ENCODE data around the gene USH1C. TPM values are rescaled to one million over a fixed set of nuclear protein-coding genes. Genes with fewer than 3 reads are reported as not detected.
A peak's percentile ranks its signal among the peaks of the same experiment; 100 is the strongest.

The USH1C gene
- total and polyA plus RNA-seq, 5 experiments from 2014 or later, result not detected

DNA sequence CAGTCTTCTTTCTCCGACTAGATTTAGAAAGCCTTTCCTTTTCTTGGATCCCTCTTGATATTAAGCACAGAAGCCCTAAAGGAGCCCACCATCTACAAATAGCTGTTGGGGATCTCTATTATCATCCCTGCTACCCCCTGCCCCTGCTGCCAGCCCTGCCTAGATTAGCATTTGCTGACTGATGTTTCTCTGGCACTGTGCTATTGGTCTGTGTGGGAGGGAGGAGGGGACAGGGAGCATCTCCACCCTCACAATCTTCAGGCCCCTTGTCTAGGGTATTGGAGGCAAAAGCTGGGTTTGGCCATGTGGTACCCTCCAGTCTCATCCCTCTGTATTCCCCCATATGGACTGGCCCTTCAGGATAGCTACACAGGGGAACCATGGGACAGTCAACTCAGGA is 6.2 kb downstream of the USH1C start:
- ATAC-seq (no peak), DNase-seq (no peak)
- POLR2A ChIA-PET, result no interaction called here
- no peaks in the 10 kb centered on the region for H3K9me3 Mint-ChIP-seq
- H3K4me1 Mint-ChIP-seq, result no peaks in the 10 kb centered on the region
- H3K27ac Mint-ChIP-seq, result no peak overlapping the region
- H3K36me3 Mint-ChIP-seq, result no peaks in the 10 kb centered on the region
- H3K27me3 Mint-ChIP-seq, result peaks cover 0 to 9% (median 0%) of the 10 kb centered on the region in 5 donors
- H3K4me3 Mint-ChIP-seq, result no peak overlapping the region

DNA sequence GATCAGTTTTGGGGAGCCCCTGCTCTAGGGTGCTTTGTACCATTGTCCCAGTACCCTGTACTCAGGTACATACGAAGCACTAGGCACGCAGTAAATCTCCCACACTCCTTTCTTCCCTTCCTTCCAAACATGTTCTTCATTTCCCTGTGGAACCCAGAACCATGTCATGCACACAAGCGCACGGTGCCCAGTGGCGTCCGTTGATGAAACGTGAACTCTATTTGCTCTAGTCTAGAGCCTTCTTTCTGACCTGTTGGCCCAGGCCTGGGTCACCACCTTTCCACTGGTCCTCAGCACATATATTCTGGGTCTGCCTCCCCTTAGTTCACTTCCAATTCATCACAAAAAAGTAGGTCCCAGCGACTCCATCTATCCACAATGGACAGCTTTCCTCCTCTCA is 7.0 kb downstream of the USH1C start:
- Mint-ChIP-seq H3K4me1 (no peaks in the 10 kb centered on the region), H3K4me3 (no peak overlapping the region), H3K27me3 (peaks cover 0 to 12% (median 0%) of the 10 kb centered on the region in 5 donors), H3K36me3 (no peaks in the 10 kb centered on the region), H3K27ac (no peak overlapping the region), H3K9me3 (no peaks in the 10 kb centered on the region)
- DNase-seq (no peak), ATAC-seq (no peak)
- POLR2A ChIA-PET, result no interaction called here

DNA sequence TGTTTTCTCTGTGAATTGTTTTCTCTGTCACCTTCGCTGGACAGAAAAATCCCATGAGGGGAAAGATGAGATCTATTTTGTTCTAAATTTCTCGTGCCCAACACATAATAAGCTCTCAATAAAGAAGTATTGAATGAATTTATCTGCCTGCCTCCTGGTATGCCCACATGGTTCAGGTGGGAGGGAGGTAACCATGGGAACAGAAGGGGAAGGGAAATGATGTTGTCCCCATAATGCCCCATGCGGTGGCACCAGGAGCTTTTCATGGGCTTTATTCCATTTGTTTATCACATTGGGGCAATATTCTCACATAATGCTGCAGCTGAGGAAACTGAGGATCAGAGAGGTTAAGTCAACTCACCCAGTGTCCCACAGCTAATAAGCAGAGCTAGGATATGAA is 8.7 kb downstream of the USH1C start:
- no peak overlapping the region for H3K27ac Mint-ChIP-seq
- H3K36me3 Mint-ChIP-seq, result no peaks in the 10 kb centered on the region
- H3K9me3 Mint-ChIP-seq, result no peaks in the 10 kb centered on the region
- no peak overlapping the region for H3K4me3 Mint-ChIP-seq
- no peak for ATAC-seq
- peaks cover 0 to 10% (median 2%) of the 10 kb centered on the region in 5 donors for H3K27me3 Mint-ChIP-seq
- POLR2A ChIA-PET, result no interaction called here
- H3K4me1 Mint-ChIP-seq, result no peaks in the 10 kb centered on the region
- no peak for DNase-seq

DNA sequence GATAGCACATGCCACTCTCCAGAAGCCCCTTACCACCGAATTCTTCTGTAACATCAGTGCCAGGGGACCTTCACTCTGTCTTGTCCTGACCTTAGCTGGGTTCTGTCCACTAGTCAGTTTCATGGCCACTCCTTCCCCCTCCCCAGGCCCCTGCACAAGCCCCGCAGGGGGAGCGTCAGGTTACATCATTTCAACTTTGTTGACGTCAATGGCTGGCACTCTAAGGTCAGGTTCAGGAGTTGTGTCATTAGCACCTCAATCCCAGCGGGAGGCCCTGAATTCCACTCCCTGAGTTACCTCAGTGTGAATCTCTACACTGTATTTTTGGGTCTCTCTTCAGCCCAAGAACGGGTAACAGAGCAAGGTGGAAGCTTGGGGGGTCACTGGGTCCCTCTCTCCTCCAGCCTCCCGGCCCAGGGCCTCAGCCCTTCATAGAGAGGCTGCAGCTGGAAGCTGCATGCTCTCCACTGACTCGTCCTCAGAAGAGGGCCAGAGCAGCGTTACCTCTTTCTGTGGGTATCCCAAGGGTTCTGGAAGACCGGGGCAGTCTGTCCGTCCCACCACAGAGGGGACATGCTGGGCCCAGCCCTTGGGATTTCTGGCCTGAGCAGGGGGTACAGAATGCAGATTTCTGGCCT is 10.3 kb downstream of the USH1C start:
- POLR2A ChIA-PET, result no interaction called here
- no peaks in the 10 kb centered on the region for H3K9me3 Mint-ChIP-seq
- no peak overlapping the region for H3K27ac Mint-ChIP-seq
- no peaks in the 10 kb centered on the region for H3K36me3 Mint-ChIP-seq
- DNase-seq (no peak), ATAC-seq (no peak)
- H3K27me3 Mint-ChIP-seq, result peaks cover 0 to 9% (median 2%) of the 10 kb centered on the region in 5 donors
- H3K4me1 Mint-ChIP-seq, result no peaks in the 10 kb centered on the region
- no peak overlapping the region for H3K4me3 Mint-ChIP-seq

DNA sequence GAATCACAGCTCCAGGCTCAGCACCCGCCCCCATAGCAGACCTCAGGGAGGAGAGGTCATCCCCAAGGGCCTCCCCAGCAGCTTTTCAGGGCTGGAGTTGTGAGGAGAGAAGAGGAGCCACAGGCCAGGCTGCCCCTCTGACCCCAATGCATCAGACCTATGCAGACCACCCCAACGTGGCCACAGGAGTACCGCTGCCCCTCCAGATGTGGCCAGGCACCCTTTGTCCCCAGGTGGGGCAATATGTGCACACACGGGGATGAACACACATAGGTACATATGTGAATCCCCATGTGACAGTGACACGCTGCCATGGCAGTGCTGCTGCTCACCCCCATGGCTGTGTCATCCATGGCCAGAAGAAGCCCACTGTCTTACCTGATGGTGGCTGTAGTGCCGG is 10.9 kb downstream of the USH1C start:
- H3K36me3 Mint-ChIP-seq, result no peaks in the 10 kb centered on the region
- H3K4me1 Mint-ChIP-seq, result no peaks in the 10 kb centered on the region
- H3K4me3 Mint-ChIP-seq, result no peak overlapping the region
- POLR2A ChIA-PET, result no interaction called here
- ATAC-seq, result no peak
- DNase-seq, result no peak
- H3K27ac Mint-ChIP-seq, result no peak overlapping the region
- H3K27me3 Mint-ChIP-seq, result peaks cover 0 to 9% (median 2%) of the 10 kb centered on the region in 5 donors
- no peaks in the 10 kb centered on the region for H3K9me3 Mint-ChIP-seq

DNA sequence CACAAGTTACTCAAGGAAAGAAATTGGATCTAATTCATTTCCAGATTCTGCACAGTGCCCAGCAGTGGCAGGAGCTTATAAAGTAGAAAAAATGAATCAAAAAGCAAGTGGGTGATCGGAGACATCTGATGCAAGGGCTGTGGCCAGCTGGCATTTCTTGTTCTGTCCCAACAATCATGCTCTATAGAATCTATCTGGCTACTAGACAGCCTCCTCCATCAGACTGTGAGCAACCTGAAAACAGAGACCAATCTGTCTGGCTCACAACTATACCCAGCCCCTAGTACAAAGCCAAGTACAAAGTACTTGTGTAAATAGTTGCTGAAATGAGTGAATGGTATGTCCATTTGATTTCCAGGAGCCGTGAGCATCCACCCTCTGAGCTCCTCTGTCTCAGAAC is 11.4 kb downstream of the USH1C start:
- DNase-seq (no peak), ATAC-seq (no peak)
- Mint-ChIP-seq H3K36me3 (no peaks in the 10 kb centered on the region), H3K4me3 (no peak overlapping the region), H3K9me3 (no peaks in the 10 kb centered on the region), H3K27me3 (peaks cover 2 to 9% (median 5%) of the 10 kb centered on the region in 5 donors), H3K4me1 (no peaks in the 10 kb centered on the region), H3K27ac (no peak overlapping the region)
- POLR2A ChIA-PET, result no interaction called here

DNA sequence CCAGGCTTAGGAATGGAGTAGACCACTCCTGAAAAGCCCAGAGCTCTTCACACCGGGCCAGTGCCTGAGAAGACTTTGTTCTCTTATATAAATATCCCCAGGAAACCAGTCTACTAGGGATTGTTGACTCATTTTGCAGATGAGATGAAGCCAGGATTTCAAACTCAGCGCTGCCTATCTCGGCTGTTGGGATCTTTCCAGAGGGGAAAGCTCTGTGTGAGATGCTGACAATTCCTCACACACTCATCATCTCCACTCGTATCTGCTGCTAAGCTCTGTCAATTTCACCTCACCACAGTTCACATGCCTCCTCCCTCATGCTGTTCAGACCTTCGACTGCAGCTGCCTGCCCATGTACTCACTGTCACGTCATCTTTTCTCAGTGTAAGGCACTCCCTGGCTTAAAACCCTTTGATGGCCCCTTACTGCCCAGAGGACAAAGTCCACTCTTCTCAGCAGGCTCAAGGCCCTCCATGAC is 12.5 kb downstream of the USH1C start:
- H3K9me3 Mint-ChIP-seq, result no peaks in the 10 kb centered on the region
- peaks cover 2 to 9% (median 5%) of the 10 kb centered on the region in 5 donors for H3K27me3 Mint-ChIP-seq
- ATAC-seq, result no peak
- no peaks in the 10 kb centered on the region for H3K36me3 Mint-ChIP-seq
- H3K4me1 Mint-ChIP-seq, result no peaks in the 10 kb centered on the region
- no peak for DNase-seq
- POLR2A ChIA-PET, result no interaction called here
- H3K4me3 Mint-ChIP-seq, result no peak overlapping the region
- H3K27ac Mint-ChIP-seq, result no peak overlapping the region

DNA sequence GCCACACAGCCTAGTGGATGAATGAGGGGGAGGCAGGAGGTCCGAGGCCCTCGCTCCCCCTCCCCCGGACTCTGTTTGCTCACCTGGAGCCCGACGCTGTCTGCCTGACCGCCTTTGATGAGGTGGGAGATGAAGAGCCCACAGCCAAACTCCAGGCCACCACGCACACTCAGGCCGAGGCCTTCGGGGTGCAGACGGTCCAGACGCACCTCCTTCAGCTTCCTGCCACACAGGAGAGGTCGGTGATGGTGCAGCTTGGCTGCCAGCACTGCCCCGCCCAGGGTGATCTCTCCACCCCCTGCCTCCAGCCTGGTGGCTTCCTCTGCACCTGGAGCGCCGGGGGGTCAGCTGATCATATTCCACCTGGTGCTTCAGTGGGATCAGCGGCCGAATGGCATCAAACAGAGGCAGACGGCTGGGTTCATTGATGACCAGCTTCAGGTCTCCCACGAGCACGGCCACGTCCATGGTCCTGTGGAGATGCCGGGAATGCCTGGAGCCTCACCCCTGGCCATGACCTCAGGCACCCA is 13.1 kb downstream of the USH1C start:
- ATAC-seq (no peak), DNase-seq (no peak)
- Mint-ChIP-seq H3K4me3 (no peak overlapping the region), H3K27me3 (peaks cover 2 to 13% (median 7%) of the 10 kb centered on the region in 5 donors), H3K9me3 (no peaks in the 10 kb centered on the region), H3K36me3 (no peaks in the 10 kb centered on the region), H3K27ac (no peak overlapping the region), H3K4me1 (no peaks in the 10 kb centered on the region)
- POLR2A ChIA-PET, result no interaction called here

DNA sequence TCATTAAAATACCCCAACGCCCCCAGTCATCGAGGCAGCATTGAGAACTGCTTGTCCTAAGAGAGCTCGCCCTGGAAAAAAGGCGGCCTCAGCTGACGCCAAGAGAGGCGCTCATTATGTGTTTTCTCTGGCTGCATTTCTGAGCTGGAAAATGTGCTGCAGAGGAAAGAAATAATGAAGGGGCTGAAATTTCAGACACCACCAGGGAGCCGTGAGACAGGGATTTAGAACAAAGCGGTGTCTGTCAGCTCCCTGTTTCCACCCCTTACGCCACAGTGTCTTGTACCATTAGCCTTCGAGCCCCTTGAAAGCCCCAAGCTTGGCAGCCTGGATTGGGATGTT is 14.4 kb downstream of the USH1C start:
- ATAC-seq (no peak), DNase-seq (no peak)
- Mint-ChIP-seq H3K36me3 (no peaks in the 10 kb centered on the region), H3K9me3 (no peaks in the 10 kb centered on the region), H3K4me3 (no peak overlapping the region), H3K4me1 (no peaks in the 10 kb centered on the region), H3K27me3 (peaks cover 2 to 17% (median 8%) of the 10 kb centered on the region in 5 donors), H3K27ac (no peak overlapping the region)
- POLR2A ChIA-PET, result no interaction called here

DNA sequence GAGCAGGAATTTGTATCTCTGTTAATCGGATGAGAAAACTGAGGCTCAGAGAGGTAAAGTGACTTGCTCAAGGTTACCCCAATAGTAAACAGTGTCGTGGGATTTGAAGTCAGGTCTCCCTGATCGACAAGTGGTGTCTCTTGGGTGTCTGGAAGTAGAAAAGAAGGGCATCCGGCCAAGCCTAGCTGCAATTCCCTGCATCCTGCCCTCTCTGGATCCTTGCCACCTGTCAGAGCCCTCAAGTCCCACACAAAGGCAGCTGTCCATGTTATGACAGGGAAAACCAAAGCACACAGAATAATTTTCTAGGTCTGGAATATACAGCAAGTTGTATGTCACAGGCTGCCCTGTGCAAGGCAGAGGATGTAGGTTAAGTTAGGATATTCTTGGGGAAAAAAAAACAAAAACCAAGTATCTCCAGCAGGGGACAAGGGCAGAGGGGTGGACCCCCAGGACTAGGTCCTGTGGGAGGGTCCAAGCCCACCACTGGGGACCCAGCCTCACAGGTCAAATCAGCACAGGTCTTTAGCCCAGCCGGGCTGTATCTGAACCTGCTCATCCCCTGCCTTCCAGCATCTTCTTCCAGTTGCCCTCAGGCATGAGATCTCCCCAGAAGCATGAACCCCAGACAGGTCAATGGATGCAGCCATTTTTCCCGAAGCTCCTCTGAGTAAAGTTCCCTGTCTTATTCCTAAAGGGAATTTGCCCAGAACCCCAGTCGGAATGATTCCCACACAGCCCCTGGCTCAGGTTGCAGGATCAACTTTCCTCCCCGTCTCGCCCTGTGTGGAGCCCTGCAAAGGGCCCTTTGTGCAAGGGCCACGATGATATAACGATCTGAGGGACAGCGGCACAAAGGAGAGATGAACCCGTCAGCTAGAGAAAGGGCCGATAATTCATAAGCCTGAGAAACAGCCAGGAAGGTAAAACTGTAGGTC is 15.0 kb downstream of the USH1C start:
- no peak overlapping the region for H3K27ac Mint-ChIP-seq
- DNase-seq (no peak), ATAC-seq (no peak)
- no peaks in the 10 kb centered on the region for H3K9me3 Mint-ChIP-seq
- no peak overlapping the region for H3K4me3 Mint-ChIP-seq
- no peaks in the 10 kb centered on the region for H3K4me1 Mint-ChIP-seq
- POLR2A ChIA-PET, result no interaction called here
- H3K36me3 Mint-ChIP-seq, result no peaks in the 10 kb centered on the region
- peaks cover 2 to 17% (median 8%) of the 10 kb centered on the region in 5 donors for H3K27me3 Mint-ChIP-seq

DNA sequence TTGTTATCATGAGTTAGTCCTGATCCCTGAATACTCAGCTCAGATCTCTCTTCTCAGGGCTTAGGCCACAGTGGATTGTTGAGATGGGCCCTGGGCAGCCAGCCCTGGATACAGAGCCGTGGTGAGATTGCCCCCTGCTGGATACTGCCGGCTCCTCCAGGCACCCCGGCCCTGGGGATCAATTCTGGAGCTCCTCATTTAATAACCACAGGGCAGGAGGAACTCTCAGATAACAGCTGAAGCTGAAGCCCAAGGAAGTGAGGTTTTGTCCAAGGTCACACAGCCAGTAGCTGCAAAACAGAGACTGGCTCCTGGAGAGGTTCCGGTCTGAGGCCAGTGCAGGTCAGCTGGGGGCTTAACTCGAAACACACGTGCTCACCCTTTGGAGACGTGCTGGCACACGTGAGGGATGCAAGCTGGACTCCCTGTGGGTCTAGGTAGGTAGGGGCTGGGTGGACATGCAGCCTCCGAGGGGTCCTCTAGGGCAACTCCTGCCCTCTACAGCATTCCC is 16.0 kb downstream of the USH1C start:
- ATAC-seq, result peak; percentile 53 to 58
- POLR2A ChIA-PET, result no interaction called here
- no peaks in the 10 kb centered on the region for H3K9me3 Mint-ChIP-seq
- no peaks in the 10 kb centered on the region for H3K4me1 Mint-ChIP-seq
- no peak overlapping the region for H3K4me3 Mint-ChIP-seq
- no peak overlapping the region for H3K27ac Mint-ChIP-seq
- DNase-seq, result peak in 6 of 10 donors; percentile 13 to 36 (median 30)
- H3K36me3 Mint-ChIP-seq, result no peaks in the 10 kb centered on the region
- peaks cover 2 to 17% (median 8%) of the 10 kb centered on the region in 5 donors for H3K27me3 Mint-ChIP-seq

DNA sequence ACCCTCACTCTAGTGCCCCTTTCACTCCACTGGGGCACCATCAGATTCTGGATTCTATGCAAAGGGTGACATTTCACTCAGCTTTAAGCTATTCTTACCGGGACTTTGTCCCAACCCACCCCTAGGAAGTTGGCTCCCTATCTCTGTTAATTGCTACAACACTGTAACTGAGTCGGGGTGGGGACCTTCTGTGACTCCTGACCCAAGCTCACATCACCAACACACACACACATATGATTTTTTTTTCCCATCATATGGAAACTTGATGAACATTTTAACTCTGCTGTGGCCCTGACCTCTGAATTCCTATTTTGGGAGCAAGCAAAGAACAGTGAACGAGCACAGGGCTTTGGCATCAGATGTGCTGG is 16.6 kb downstream of the USH1C start:
- no peak for DNase-seq
- Mint-ChIP-seq H3K4me3 (no peak overlapping the region), H3K27ac (no peak overlapping the region), H3K9me3 (no peaks in the 10 kb centered on the region), H3K36me3 (no peaks in the 10 kb centered on the region), H3K27me3 (peaks cover 2 to 17% (median 8%) of the 10 kb centered on the region in 5 donors), H3K4me1 (no peaks in the 10 kb centered on the region)
- ATAC-seq, result no peak
- POLR2A ChIA-PET, result no interaction called here

DNA sequence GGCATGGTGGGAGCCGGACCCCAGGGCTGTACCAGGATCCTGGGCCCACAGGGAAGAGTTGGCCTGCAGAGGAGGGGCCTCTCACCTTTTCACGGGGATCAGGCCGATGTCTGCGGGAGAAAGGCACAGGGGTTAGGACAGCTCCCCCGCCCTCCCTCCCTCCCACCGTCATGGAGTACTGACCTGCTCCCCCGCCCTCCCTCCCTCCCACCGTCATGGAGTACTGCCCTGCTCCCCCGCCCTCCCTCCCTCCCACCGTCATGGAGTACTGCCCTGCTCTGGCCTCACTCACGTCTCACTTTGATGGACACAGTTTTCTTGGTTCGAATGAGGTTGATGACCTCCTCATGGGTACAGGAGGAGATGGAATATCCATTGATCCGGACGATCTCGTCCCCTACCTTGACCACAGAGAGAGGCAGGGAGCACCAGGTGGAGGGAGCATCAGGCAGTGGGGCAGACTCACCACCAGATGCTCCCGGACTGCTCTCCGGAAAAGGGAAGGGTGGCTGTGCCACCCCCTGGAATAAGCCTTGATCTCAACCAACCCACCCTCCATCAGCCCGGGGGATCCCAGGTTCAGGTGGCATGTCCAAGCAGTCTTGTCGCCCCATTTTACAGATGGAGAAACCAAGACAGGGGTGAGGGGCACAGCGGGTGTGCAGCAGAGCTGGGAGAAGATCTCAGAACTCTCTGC is 17.1 kb downstream of the USH1C start:
- ATAC-seq (no peak), DNase-seq (no peak)
- H3K27me3 Mint-ChIP-seq, result peaks cover 2 to 17% (median 5%) of the 10 kb centered on the region in 5 donors
- H3K27ac Mint-ChIP-seq, result no peak overlapping the region
- no peaks in the 10 kb centered on the region for H3K9me3 Mint-ChIP-seq
- no peaks in the 10 kb centered on the region for H3K4me1 Mint-ChIP-seq
- H3K36me3 Mint-ChIP-seq, result no peaks in the 10 kb centered on the region
- H3K4me3 Mint-ChIP-seq, result no peak overlapping the region
- POLR2A ChIA-PET, result no interaction called here

Measured in naive thymus-derived CD8-positive, alpha-beta T cell (primary cell).